Measurements from ENCODE around the gene LDAH.

The LDAH gene

GRCh38 chr2:20634507-20635112 is 188.3 kb downstream of the LDAH start:
- Histone ChIP-seq H3K9me3 (ENCODE audit: control insufficient read depth in 5 of 5, low read length in 5 of 5) (no peaks in the 10 kb centered on the region), H3K4me3 (ENCODE audit: low read depth in 1 of 5, low read length in 5 of 5) (no peak overlapping the region), H3K4me1 (ENCODE audit: control insufficient read depth in 5 of 5, insufficient read depth in 5 of 5, low read length in 5 of 5) (peaks cover 12 to 35% (median 28%) of the 10 kb centered on the region in 5 donors), H3K36me3 (ENCODE audit: control insufficient read depth in 5 of 5, insufficient read depth in 5 of 5, low read length in 5 of 5) (peaks cover 3 to 61% (median 38%) of the 10 kb centered on the region in 5 donors), H3K27me3 (ENCODE audit: control insufficient read depth in 5 of 5, insufficient read depth in 4 of 5, low read length in 5 of 5) (no peaks in the 10 kb centered on the region), H3K9ac (ENCODE audit: low read length in 5 of 5) (peak overlapping the region in 1 of 5 donors; percentile 34), H3K27ac (ENCODE audit: low read depth, low read length) (peak overlapping the region; percentile 23)

Data from subcutaneous abdominal adipose tissue (tissue), 5 donors.